NB4 (cell line): ENCODE measurements around the gene PDZD2.

Experiments used
- CTCF ChIP-seq: IDR thresholded peaks from one replicate; pipeline ENCODE4 v1.5.1; 2012; ENCODE audit warnings: low read depth, low read length
- MAX ChIP-seq: IDR thresholded peaks from 2 replicates; pipeline ENCODE4 v1.6.1; 2011; ENCODE audit warnings: low read depth, low read length
- MYC ChIP-seq: IDR thresholded peaks from 2 replicates; pipeline ENCODE4 v1.6.1; 2011; ENCODE audit warnings: low read depth, low read length
- POLR2A ChIP-seq: IDR thresholded peaks from 2 replicates; pipeline ENCODE4 v1.6.1; 2011; ENCODE audit warnings: mild to moderate bottlenecking; ENCODE audit not compliant: insufficient read length; ENCODE audit errors: extremely low read depth

GRCh38 chr5:31934156-31934555 lies 295.2 kb downstream of the PDZD2 start:
- TF ChIP-seq CTCF (no peak), POLR2A (no peak), MAX (no peak), MYC (no peak)
